ENCODE results near the gene FRMD5. TPM values are rescaled to one million over a fixed set of nuclear protein-coding genes. Genes with fewer than 3 reads are reported as not detected.

FRMD5 gene
- total and polyA plus RNA-seq, 2 experiments from 2014 or later, result 5.9 to 10.1 TPM

DNA sequence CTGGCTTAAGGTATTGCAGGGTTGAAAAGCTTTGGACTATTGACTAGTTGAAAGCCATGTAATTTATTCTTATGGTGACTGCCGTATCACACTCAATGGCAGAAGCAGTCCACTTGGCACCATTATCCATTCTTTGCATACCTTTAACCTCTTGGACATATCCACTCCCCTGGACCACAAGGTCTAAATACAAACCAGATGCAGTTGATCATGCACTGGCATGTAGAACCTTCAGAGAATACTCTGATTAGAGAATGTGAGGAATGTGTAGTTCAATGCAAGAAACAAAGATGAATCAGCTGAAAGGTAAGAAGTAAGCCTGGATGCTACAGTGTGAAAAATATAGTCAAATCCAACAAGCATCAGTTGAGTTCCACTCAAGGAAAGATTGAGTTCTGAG, 93.1 kb downstream of the FRMD5 start (continued):
- TF ChIP-seq ZNF462 (CRISPR knock-in tag; IDR thresholded peaks at IDR 0.05), result no peak
- no peak for TF ChIP-seq EZH2 (IDR thresholded peaks at IDR 0.05; ENCODE audit: low read depth, unreplicated experiment)
- no peak for TF ChIP-seq JUNB (IDR thresholded peaks at IDR 0.05; ENCODE audit: unreplicated experiment)
- TF ChIP-seq POLR2AphosphoS5 (IDR thresholded peaks at IDR 0.05; ENCODE audit: low read depth), result no peak
- TF ChIP-seq CREB1 (CRISPR knock-in tag; IDR thresholded peaks at IDR 0.05; ENCODE audit: low read depth), result no peak
- TF ChIP-seq, protein P1, sequence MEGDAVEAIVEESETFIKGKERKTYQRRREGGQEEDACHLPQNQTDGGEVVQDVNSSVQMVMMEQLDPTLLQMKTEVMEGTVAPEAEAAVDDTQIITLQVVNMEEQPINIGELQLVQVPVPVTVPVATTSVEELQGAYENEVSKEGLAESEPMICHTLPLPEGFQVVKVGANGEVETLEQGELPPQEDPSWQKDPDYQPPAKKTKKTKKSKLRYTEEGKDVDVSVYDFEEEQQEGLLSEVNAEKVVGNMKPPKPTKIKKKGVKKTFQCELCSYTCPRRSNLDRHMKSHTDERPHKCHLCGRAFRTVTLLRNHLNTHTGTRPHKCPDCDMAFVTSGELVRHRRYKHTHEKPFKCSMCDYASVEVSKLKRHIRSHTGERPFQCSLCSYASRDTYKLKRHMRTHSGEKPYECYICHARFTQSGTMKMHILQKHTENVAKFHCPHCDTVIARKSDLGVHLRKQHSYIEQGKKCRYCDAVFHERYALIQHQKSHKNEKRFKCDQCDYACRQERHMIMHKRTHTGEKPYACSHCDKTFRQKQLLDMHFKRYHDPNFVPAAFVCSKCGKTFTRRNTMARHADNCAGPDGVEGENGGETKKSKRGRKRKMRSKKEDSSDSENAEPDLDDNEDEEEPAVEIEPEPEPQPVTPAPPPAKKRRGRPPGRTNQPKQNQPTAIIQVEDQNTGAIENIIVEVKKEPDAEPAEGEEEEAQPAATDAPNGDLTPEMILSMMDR (conservative IDR thresholded peaks at IDR 0.05; ENCODE audit: low read depth in 2 of 2), result no peak
- TF ChIP-seq ETS1 (IDR thresholded peaks at IDR 0.05), result no peak
- no peak for TF ChIP-seq STAT1 (IDR thresholded peaks at IDR 0.05; ENCODE audit: unreplicated experiment)
- no peak for TF ChIP-seq NANOG (IDR thresholded peaks at IDR 0.05; ENCODE audit: borderline replicate concordance)

All from GM23338 (cell line).